ENCODE measurements around the gene GOLGB1. TPM values are rescaled to one million over a fixed set of nuclear protein-coding genes. Genes with fewer than 3 reads are reported as not detected.

The GOLGB1 gene
- polyA plus RNA-seq, 2 of the 4 experiments (the other 2 are of a cell fraction) = 11.9 to 27.0 TPM

DNA sequence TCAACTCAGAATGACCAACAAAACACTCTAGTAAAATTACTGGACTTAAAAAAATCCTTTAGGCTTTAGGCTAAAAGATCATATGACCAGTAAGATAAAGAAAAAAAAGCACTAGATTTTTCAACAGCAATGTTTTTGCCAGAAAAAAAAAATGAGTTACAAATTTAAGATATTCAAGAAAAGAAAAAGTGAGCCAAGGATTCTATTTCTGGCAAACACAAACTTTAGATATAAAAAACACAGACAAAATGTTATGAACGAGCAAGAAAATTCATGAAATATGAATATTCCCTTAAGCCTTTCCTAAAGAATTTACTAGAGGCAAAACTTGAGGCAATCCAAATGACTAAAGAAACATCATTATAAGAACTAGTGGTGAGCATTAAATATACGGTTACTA lies 8.6 kb downstream of the GOLGB1 start:
- DNase-seq (ENCODE audit: low read depth in 1 of 2, low spot score in 1 of 2) = no peak
- no peak overlapping the region for H3K4me2 ChIP-seq
- FAIRE-seq = no peak
- ATAC-seq = no peak
- CTCF ChIA-PET = no interaction called here
- no peaks in the 10 kb centered on the region for H3K4me1 ChIP-seq
- TF ChIP-seq POLR2A (IDR thresholded peaks at IDR 0.05; ENCODE audit: low read length) = no peak
- no peak for TF ChIP-seq EHMT2 (IDR thresholded peaks at IDR 0.05; ENCODE audit: low read depth)
- no peak for TF ChIP-seq SREBF2 (IDR thresholded peaks at IDR 0.05)
- TF ChIP-seq JUNB (IDR thresholded peaks at IDR 0.05) = no peak
- no peak for TF ChIP-seq POLR2AphosphoS2 (conservative IDR thresholded peaks at IDR 0.05; ENCODE audit: low read length)
- TF ChIP-seq ZNF302 (CRISPR knock-in tag; IDR thresholded peaks at IDR 0.05) = no peak
- no peak for TF ChIP-seq EP300 (IDR thresholded peaks at IDR 0.05)
- H3K27ac ChIP-seq = no peak overlapping the region
- WGBS (ENCODE audit: missing lambda C conversion rate) = 88% methylated on average over 2 of the region's 2 CpGs
- H3K4me3 ChIP-seq = no peak overlapping the region
- H3K9me3 ChIP-seq = no peaks in the 10 kb centered on the region
- POLR2A ChIA-PET = no interaction called here

- no peaks in the 10 kb centered on the region for H3K9me3 ChIP-seq
- H3K4me3 ChIP-seq = no peak overlapping the region
- FAIRE-seq (no peak), ATAC-seq (no peak), DNase-seq (ENCODE audit: low read depth in 1 of 2, low spot score in 1 of 2) (no peak)
- TF ChIP-seq POLR2A (IDR thresholded peaks at IDR 0.05; ENCODE audit: low read length) (no peak), ZC3H11A (IDR thresholded peaks at IDR 0.05) (no peak), BHLHE40 (IDR thresholded peaks at IDR 0.05; ENCODE audit: low read depth, low read length) (no peak), EP300 (IDR thresholded peaks at IDR 0.05) (no peak), MAX (IDR thresholded peaks at IDR 0.05) (no peak)
- TF ChIP-seq, protein P1, sequence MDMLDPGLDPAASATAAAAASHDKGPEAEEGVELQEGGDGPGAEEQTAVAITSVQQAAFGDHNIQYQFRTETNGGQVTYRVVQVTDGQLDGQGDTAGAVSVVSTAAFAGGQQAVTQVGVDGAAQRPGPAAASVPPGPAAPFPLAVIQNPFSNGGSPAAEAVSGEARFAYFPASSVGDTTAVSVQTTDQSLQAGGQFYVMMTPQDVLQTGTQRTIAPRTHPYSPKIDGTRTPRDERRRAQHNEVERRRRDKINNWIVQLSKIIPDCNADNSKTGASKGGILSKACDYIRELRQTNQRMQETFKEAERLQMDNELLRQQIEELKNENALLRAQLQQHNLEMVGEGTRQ (IDR thresholded peaks at IDR 0.05) = no peak
- POLR2A ChIA-PET = no interaction called here
- CTCF ChIA-PET = no interaction called here
- H3K4me2 ChIP-seq = no peak overlapping the region
- H3K27ac ChIP-seq = no peak overlapping the region
- H3K4me1 ChIP-seq = no peaks in the 10 kb centered on the region
Observed at GRCh38 chr3:121739902-121740301, 9.6 kb downstream of the GOLGB1 start.

GRCh38 chr3:121737644-121738043 lies 11.9 kb downstream of the GOLGB1 start:
- H3K4me3 ChIP-seq = no peak overlapping the region
- no peak overlapping the region for H3K4me2 ChIP-seq
- 93% methylated on average over 4 of the region's 4 CpGs for WGBS (ENCODE audit: missing lambda C conversion rate)
- no peaks in the 10 kb centered on the region for H3K9me3 ChIP-seq
- FAIRE-seq (no peak), DNase-seq (ENCODE audit: low read depth in 1 of 2, low spot score in 1 of 2) (no peak), ATAC-seq (no peak)
- no peak overlapping the region for H3K27ac ChIP-seq
- ChIA-PET CTCF (no interaction called here), POLR2A (no interaction called here)
- no peak for TF ChIP-seq EHF (CRISPR knock-in tag; IDR thresholded peaks at IDR 0.05)
- TF ChIP-seq RFX5 (IDR thresholded peaks at IDR 0.05) = no peak
- TF ChIP-seq SREBF2 (IDR thresholded peaks at IDR 0.05) = no peak
- H3K4me1 ChIP-seq = no peaks in the 10 kb centered on the region

DNA sequence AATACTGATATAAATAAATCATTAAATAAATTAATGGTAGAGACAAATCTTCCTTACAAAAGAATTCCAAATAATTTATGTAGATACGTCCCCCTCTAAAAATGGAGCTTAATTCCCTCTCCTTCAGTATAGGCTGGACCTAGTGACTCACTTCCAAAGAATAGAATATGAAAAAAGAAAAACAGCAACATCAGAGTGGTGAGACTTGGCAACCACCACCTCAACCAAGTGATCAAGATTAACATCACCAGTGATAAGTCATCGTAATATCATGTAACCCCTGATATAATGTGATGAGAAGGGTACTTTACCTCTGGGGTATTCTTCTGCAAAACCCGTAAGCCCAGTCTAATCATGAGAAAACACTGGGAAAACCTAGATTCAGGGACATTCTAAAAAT lies 13.4 kb downstream of the GOLGB1 start:
- H3K4me2 ChIP-seq = no peak overlapping the region
- CTCF ChIA-PET = no interaction called here

More for the DNA sequence above, 13.4 kb downstream of the GOLGB1 start:
- Histone ChIP-seq H3K4me1 (peaks cover 4% of the 10 kb centered on the region; the same call in 1 of the 3 replicates), H3K4me3 (no peak overlapping the region), H3K9me3 (no peaks in the 10 kb centered on the region), H3K27ac (no peak overlapping the region)
- DNase-seq (ENCODE audit: low read depth in 1 of 2, low spot score in 1 of 2) (no peak), ATAC-seq (no peak), FAIRE-seq (no peak)
- WGBS (ENCODE audit: missing lambda C conversion rate) = 91% methylated on average over 3 of the region's 3 CpGs
- TF ChIP-seq NPAS2 (CRISPR knock-in tag; IDR thresholded peaks at IDR 0.05; ENCODE audit: borderline replicate concordance) (no peak), NR3C1 (IDR thresholded peaks at IDR 0.05) (no peak), SMC3 (IDR thresholded peaks at IDR 0.05) (no peak), CBX2 (IDR thresholded peaks at IDR 0.05; ENCODE audit: borderline replicate concordance, low read depth) (no peak), JUNB (IDR thresholded peaks at IDR 0.05) (no peak), ZNF302 (CRISPR knock-in tag; IDR thresholded peaks at IDR 0.05) (no peak), RNF2 (IDR thresholded peaks at IDR 0.05; ENCODE audit: borderline replicate concordance, low read depth) (no peak), BHLHE40 (IDR thresholded peaks at IDR 0.05; ENCODE audit: low read depth, low read length) (no peak), MAX (IDR thresholded peaks at IDR 0.05) (no peak), TP53 (CRISPR knock-in tag; IDR thresholded peaks at IDR 0.05) (no peak), HOXB5 (CRISPR knock-in tag; IDR thresholded peaks at IDR 0.05) (no peak), HDAC2 (IDR thresholded peaks at IDR 0.05) (no peak), BCL3 (IDR thresholded peaks at IDR 0.05) (no peak), RCOR1 (IDR thresholded peaks at IDR 0.05; ENCODE audit: low read depth, low read length) (no peak), FOSL2 (IDR thresholded peaks at IDR 0.05) (no peak), FOSL2 (CRISPR knock-in tag; IDR thresholded peaks at IDR 0.05) (no peak), CHD4 (IDR thresholded peaks at IDR 0.05; ENCODE audit: borderline replicate concordance) (no peak), KDM5A (IDR thresholded peaks at IDR 0.05) (no peak), MAZ (IDR thresholded peaks at IDR 0.05; ENCODE audit: borderline replicate concordance, low read depth, low read length) (no peak), EP300 (IDR thresholded peaks at IDR 0.05) (no peak)
- TF ChIP-seq, protein P2, sequence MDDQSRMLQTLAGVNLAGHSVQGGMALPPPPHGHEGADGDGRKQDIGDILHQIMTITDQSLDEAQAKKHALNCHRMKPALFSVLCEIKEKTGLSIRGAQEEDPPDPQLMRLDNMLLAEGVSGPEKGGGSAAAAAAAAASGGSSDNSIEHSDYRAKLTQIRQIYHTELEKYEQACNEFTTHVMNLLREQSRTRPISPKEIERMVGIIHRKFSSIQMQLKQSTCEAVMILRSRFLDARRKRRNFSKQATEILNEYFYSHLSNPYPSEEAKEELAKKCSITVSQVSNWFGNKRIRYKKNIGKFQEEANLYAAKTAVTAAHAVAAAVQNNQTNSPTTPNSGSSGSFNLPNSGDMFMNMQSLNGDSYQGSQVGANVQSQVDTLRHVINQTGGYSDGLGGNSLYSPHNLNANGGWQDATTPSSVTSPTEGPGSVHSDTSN (IDR thresholded peaks at IDR 0.05) = no peak
- POLR2A ChIA-PET = no interaction called here
